Measurements from ENCODE around the gene PARD6B. TPM values are rescaled to one million over a fixed set of nuclear protein-coding genes. Genes with fewer than 3 reads are reported as not detected.
"Not testable (repeated sequence)": the region's sequence is repeated elsewhere in the genome, so short reads cannot be mapped to it uniquely, and the experiment has no call there.

The PARD6B gene
- total RNA-seq, 1 donor from 2014 or later: 7.1 TPM

- H3K4me1 Mint-ChIP-seq (ENCODE audit: unreplicated experiment): peaks cover 2% of the 10 kb centered on the region
- no peak for DNase-seq (ENCODE audit: low spot score)
- no peak overlapping the region for H3K27ac Mint-ChIP-seq (ENCODE audit: unreplicated experiment)
- peaks cover 4% of the 10 kb centered on the region for H3K27me3 Mint-ChIP-seq (ENCODE audit: unreplicated experiment)
- H3K4me3 Mint-ChIP-seq (ENCODE audit: unreplicated experiment): no peak overlapping the region
- TF ChIP-seq CTCF (IDR thresholded peaks at IDR 0.05; ENCODE audit: unreplicated experiment): no peak
- H3K9me3 Mint-ChIP-seq (ENCODE audit: unreplicated experiment): no peaks in the 10 kb centered on the region
- no peaks in the 10 kb centered on the region for H3K36me3 Mint-ChIP-seq (ENCODE audit: low read depth, unreplicated experiment)
Observed at GRCh38 chr20:50799176-50799889, 68.0 kb downstream of the PARD6B start.

- H3K27ac Mint-ChIP-seq (ENCODE audit: unreplicated experiment): no peak overlapping the region
- H3K36me3 Mint-ChIP-seq (ENCODE audit: low read depth, unreplicated experiment): no peaks in the 10 kb centered on the region
- H3K27me3 Mint-ChIP-seq (ENCODE audit: unreplicated experiment): peaks cover 4% of the 10 kb centered on the region
- H3K9me3 Mint-ChIP-seq (ENCODE audit: unreplicated experiment): no peaks in the 10 kb centered on the region
- H3K4me1 Mint-ChIP-seq (ENCODE audit: unreplicated experiment): peaks cover 2% of the 10 kb centered on the region
- TF ChIP-seq CTCF (IDR thresholded peaks at IDR 0.05; ENCODE audit: unreplicated experiment): no peak
- H3K4me3 Mint-ChIP-seq (ENCODE audit: unreplicated experiment): no peak overlapping the region
- no peak for DNase-seq (ENCODE audit: low spot score)
Observed at GRCh38 chr20:50799890-50800550, 68.6 kb downstream of the PARD6B start.

GRCh38 chr20:50800986-50801746 lies 69.8 kb downstream of the PARD6B start:
- not testable (repeated sequence) for H3K9me3 Mint-ChIP-seq (ENCODE audit: unreplicated experiment); DNase-seq (ENCODE audit: low spot score); H3K27me3 Mint-ChIP-seq (ENCODE audit: unreplicated experiment); H3K4me1 Mint-ChIP-seq (ENCODE audit: unreplicated experiment); H3K4me3 Mint-ChIP-seq (ENCODE audit: unreplicated experiment); H3K36me3 Mint-ChIP-seq (ENCODE audit: low read depth, unreplicated experiment); H3K27ac Mint-ChIP-seq (ENCODE audit: unreplicated experiment)

GRCh38 chr20:50801747-50802125 lies 70.4 kb downstream of the PARD6B start:
- H3K4me3 Mint-ChIP-seq (ENCODE audit: unreplicated experiment): no peak overlapping the region
- no peak for DNase-seq (ENCODE audit: low spot score)
- H3K4me1 Mint-ChIP-seq (ENCODE audit: unreplicated experiment): no peaks in the 10 kb centered on the region
- no peaks in the 10 kb centered on the region for H3K36me3 Mint-ChIP-seq (ENCODE audit: low read depth, unreplicated experiment)
- peaks cover 4% of the 10 kb centered on the region for H3K27me3 Mint-ChIP-seq (ENCODE audit: unreplicated experiment)
- H3K9me3 Mint-ChIP-seq (ENCODE audit: unreplicated experiment): no peaks in the 10 kb centered on the region
- H3K27ac Mint-ChIP-seq (ENCODE audit: unreplicated experiment): no peak overlapping the region
- no peak for TF ChIP-seq CTCF (IDR thresholded peaks at IDR 0.05; ENCODE audit: unreplicated experiment)

- Mint-ChIP-seq H3K4me1 (ENCODE audit: unreplicated experiment) (no peaks in the 10 kb centered on the region), H3K27ac (ENCODE audit: unreplicated experiment) (no peak overlapping the region)
- no peak for DNase-seq (ENCODE audit: low spot score)
Observed at GRCh38 chr20:50802289-50802688, 70.9 kb downstream of the PARD6B start.

More at GRCh38 chr20:50802289-50802688, 70.9 kb downstream of the PARD6B start:
- TF ChIP-seq CTCF (IDR thresholded peaks at IDR 0.05; ENCODE audit: unreplicated experiment): no peak
- H3K36me3 Mint-ChIP-seq (ENCODE audit: low read depth, unreplicated experiment): no peaks in the 10 kb centered on the region
- no peaks in the 10 kb centered on the region for H3K9me3 Mint-ChIP-seq (ENCODE audit: unreplicated experiment)
- H3K27me3 Mint-ChIP-seq (ENCODE audit: unreplicated experiment): peaks cover 4% of the 10 kb centered on the region
- H3K4me3 Mint-ChIP-seq (ENCODE audit: unreplicated experiment): no peak overlapping the region

Data from endothelial cell (in vitro differentiated cells).